OCI-LY3 (cell line): ENCODE measurements around the gene GOSR2.

ENCODE experiments used
- H2AFZ ChIP-seq: fragments of 200-600, 300-600 bp; shearing (Covaris generic); 2 replicates; pipeline ENCODE4 v1.6.0; 2014; ENCODE audit warnings: antibody characterized with exemption, low read depth, low read length
- H3K27ac ChIP-seq: fragments of 200-600, 300-600 bp; sonication (generic); 2 replicates; pipeline ENCODE4 v1.5.1; 2014; ENCODE audit warnings: mild to moderate bottlenecking, low read length, moderate library complexity, mixed read lengths
- H3K27me3 ChIP-seq: fragments of 200-600, 300-600 bp; sonication (generic); 2 replicates; pipeline ENCODE4 v1.6.1; 2014; ENCODE audit warnings: low read depth, low read length, mixed read lengths
- H3K36me3 ChIP-seq: fragments of 200-600, 300-600 bp; sonication (generic); replicated peaks from 2 replicates; pipeline ENCODE3; 2014; ENCODE audit warnings: low read depth, low read length, mixed read lengths
- H3K4me1 ChIP-seq: fragments of 300-600, 200-600 bp; sonication (generic); 2 replicates; pipeline ENCODE4 v1.6.1; 2014; ENCODE audit warnings: low read length, mixed read lengths
- H3K4me2 ChIP-seq: fragments of 200-600, 300-600 bp; sonication (generic); 2 replicates; pipeline ENCODE4 v1.6.1; 2014; ENCODE audit warnings: low read length, mixed read lengths
- H3K4me3 ChIP-seq: fragments of 300-600, 200-600 bp; sonication (generic); 2 replicates; pipeline ENCODE4 v1.5.1; 2014; ENCODE audit warnings: antibody characterized with exemption, mild to moderate bottlenecking, low read length, moderate library complexity
- H3K79me2 ChIP-seq: fragments of 300-600, 200-600 bp; shearing (Covaris generic); 2 replicates; pipeline ENCODE4 v1.6.1; 2014; ENCODE audit warnings: mild to moderate bottlenecking, low read length, mixed read lengths
- H3K9ac ChIP-seq: fragments of 300-600, 200-600 bp; shearing (Covaris generic); 2 replicates; pipeline ENCODE4 v1.6.0; 2014; ENCODE audit warnings: mild to moderate bottlenecking, low read length, moderate library complexity
- H3K9me3 ChIP-seq: fragments of 200-600, 300-600 bp; shearing (Covaris generic); 2 replicates; pipeline ENCODE4 v1.6.1; 2014; ENCODE audit warnings: low read length, mixed read lengths; ENCODE audit not compliant: insufficient read depth
- H4K20me1 ChIP-seq: fragments of 200-600, 300-600 bp; sonication (generic); 2 replicates; pipeline ENCODE4 v1.6.1; 2016; ENCODE audit warnings: low read length, mixed read lengths; ENCODE audit not compliant: insufficient read depth
- CTCF ChIP-seq: fragments of 200-600, 300-600 bp; sonication (generic); IDR thresholded peaks from 2 replicates; pipeline ENCODE4 v1.5.1; 2014; ENCODE audit warnings: antibody characterized with exemption, low read length, low read depth
- EZH2phosphoT487 ChIP-seq: fragments of 200-600 bp; shearing (Covaris generic); IDR thresholded peaks from 2 replicates; pipeline ENCODE4 v1.6.1; 2018; ENCODE audit warnings: antibody characterized with exemption, mixed run types, low read depth

GOSR2 gene

GRCh38 chr17:46977750-46978488 is 55.0 kb downstream of the GOSR2 start:
- TF ChIP-seq CTCF (no peak), EZH2phosphoT487 (no peak)

GRCh38 chr17:46978489-46979146 is 55.7 kb downstream of the GOSR2 start:
- no peak overlapping the region for H3K9ac ChIP-seq
- TF ChIP-seq CTCF: no peak
- H3K9me3 ChIP-seq: no peaks in the 10 kb centered on the region
- no peak overlapping the region for H3K27ac ChIP-seq
- no peak overlapping the region for H3K4me3 ChIP-seq
- H3K36me3 ChIP-seq: no peaks in the 10 kb centered on the region
- no peaks in the 10 kb centered on the region for H3K4me1 ChIP-seq
- no peaks in the 10 kb centered on the region for H4K20me1 ChIP-seq
- no peaks in the 10 kb centered on the region for H3K27me3 ChIP-seq
- no peaks in the 10 kb centered on the region for H3K79me2 ChIP-seq
- H3K4me2 ChIP-seq: no peak overlapping the region
- no peak overlapping the region for H2AFZ ChIP-seq

More at GRCh38 chr17:46977750-46978488, 55.0 kb downstream of the GOSR2 start:
- no peak overlapping the region for H3K4me2 ChIP-seq
- H3K4me3 ChIP-seq: no peak overlapping the region
- no peaks in the 10 kb centered on the region for H3K27me3 ChIP-seq
- no peaks in the 10 kb centered on the region for H4K20me1 ChIP-seq
- no peaks in the 10 kb centered on the region for H3K79me2 ChIP-seq
- H2AFZ ChIP-seq: no peak overlapping the region
- no peaks in the 10 kb centered on the region for H3K36me3 ChIP-seq
- no peaks in the 10 kb centered on the region for H3K9me3 ChIP-seq
- no peak overlapping the region for H3K27ac ChIP-seq
- H3K9ac ChIP-seq: no peak overlapping the region
- H3K4me1 ChIP-seq: no peaks in the 10 kb centered on the region

DNA sequence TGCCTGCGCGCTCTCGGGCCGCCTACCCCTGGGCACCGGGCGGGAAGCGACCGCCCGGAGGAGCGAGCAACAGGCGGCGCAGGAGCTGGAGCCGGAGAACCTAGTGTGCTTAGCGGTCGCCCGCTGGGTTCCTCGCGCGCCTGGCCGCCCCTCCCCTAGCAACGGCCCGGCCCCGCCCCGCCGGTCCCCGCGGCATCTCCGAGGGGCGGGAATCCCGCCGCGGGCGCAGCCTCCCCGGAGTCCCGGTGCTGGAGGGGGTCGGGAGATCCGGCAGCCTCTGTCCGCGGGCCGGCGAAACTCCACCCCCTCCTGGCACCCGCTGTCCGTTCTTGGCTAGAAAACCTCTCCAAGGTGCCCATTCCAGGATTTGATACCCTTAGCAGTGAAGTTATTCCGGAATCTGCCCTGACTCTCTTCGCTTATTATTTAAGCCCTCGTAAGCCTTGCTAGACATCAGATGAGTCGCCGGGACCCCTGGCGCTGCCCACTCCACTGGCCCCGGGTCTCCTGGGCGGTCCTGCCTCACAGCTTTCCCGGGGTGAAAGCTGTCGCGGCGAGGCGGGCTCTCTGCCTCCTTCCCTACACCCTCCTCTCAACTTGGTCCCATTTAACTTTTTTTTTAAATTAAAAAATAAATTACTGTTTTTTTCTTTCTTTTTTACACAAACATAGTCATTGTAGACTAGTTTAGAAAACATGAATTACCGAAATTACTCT is 56.3 kb downstream of the GOSR2 start, which contains the start of gene RPRML:
TSS of gene RPRML (minus strand) at position 107 of the 717 bp plus-strand sequence. CDS start 246 bp downstream, outside the sequence.
- no peak within 1 kb of the TSS for H2AFZ ChIP-seq
- H3K4me1 ChIP-seq: no peaks in the 10 kb centered on the region
- H3K4me3 ChIP-seq: no peak within 1 kb of the TSS
- H3K27ac ChIP-seq: no peak within 1 kb of the TSS
- H3K36me3 ChIP-seq: no peaks in the 10 kb centered on the region
- no peak within 1 kb of the TSS for H3K9ac ChIP-seq
- no peaks in the 10 kb centered on the region for H3K79me2 ChIP-seq
- no peak within 1 kb of the TSS for H3K4me2 ChIP-seq
- no peak for TF ChIP-seq EZH2phosphoT487
- TF ChIP-seq CTCF: no peak
- H3K27me3 ChIP-seq: no peaks in the 10 kb centered on the region
- H3K9me3 ChIP-seq: no peaks in the 10 kb centered on the region
- no peaks in the 10 kb centered on the region for H4K20me1 ChIP-seq

DNA sequence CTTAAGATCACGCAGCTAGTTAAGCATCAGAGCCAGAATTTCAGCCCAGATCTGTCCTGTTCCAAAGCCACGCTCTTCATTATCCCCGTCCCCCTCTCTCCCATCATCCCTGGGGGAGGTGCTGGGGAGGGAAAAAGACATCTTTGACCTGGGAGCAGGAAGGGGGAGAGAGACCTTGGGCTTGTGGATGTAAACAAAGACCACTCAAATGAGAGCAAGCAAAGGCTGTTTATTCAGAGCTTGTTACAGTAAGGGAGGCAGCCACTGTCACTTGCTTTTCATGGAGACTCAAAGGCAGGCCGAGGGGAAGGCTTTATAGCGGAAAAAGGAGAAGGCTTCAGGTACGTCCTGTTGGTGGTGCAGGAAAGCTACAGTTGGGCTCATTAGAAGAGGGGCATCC is 59.6 kb downstream of the GOSR2 start:
- Histone ChIP-seq H3K36me3 (no peaks in the 10 kb centered on the region), H3K27me3 (0 out of 2 replicates have a peak, but pooled peaks cover 4% of the 10 kb centered on the region), H3K9me3 (no peaks in the 10 kb centered on the region), H3K27ac (no peak overlapping the region), H3K79me2 (no peaks in the 10 kb centered on the region), H3K4me3 (no peak overlapping the region), H3K4me2 (no peak overlapping the region), H2AFZ (no peak overlapping the region), H3K4me1 (no peaks in the 10 kb centered on the region), H3K9ac (no peak overlapping the region), H4K20me1 (no peaks in the 10 kb centered on the region)
- TF ChIP-seq EZH2phosphoT487 (no peak), CTCF (no peak)
